Stimulated activated CD4-positive, alpha-beta T cell treated with anti-CD3 and anti-CD28 coated beads, Interleukin-1b, Interleukin-23, amount 100 ng/mL, for 24 hours (primary cell): ENCODE data around the gene RNF123.

Experiments
- DNase-seq, 4 experiments: peaks; one replicate each; pipeline ENCODE4 v3.0.0-alpha.2; 2020; ENCODE audit warnings: low read depth in 4 of 4, low spot score in 1 of 4

The RNF123 gene

GRCh38 chr3:49689046-49689907, at the start of gene RNF123, which contains the start of gene MST1:
Gene RNF123 (plus strand): TSS chr3:49689557. CDS start chr3:49691166, 1,609 bp downstream.
Gene MST1 (minus strand): TSS chr3:49689474. CDS start chr3:49688691, 783 bp downstream.
- DNase-seq = peak; percentile 85 to 89 (median 88)

GRCh38 chr3:49641292-49641691, 48.1 kb upstream of the RNF123 start:
- no peak for DNase-seq

- no peak for DNase-seq
Observed at GRCh38 chr3:49641921-49642707, 47.2 kb upstream of the RNF123 start.

GRCh38 chr3:49642708-49643145, 46.6 kb upstream of the RNF123 start:
- DNase-seq = no peak

GRCh38 chr3:49644684-49645083, 44.7 kb upstream of the RNF123 start:
- no peak for DNase-seq

GRCh38 chr3:49646236-49646635, 43.1 kb upstream of the RNF123 start:
- no peak for DNase-seq

GRCh38 chr3:49647741-49648140, 41.6 kb upstream of the RNF123 start:
- DNase-seq = no peak

GRCh38 chr3:49648354-49649019, 40.9 kb upstream of the RNF123 start:
- DNase-seq = no peak

- no peak for DNase-seq
Observed at GRCh38 chr3:49649576-49649975, 39.8 kb upstream of the RNF123 start.

GRCh38 chr3:49650177-49650576, 39.2 kb upstream of the RNF123 start:
- no peak for DNase-seq

GRCh38 chr3:49650637-49651036, 38.7 kb upstream of the RNF123 start:
- no peak for DNase-seq

GRCh38 chr3:49652218-49652902, 37.0 kb upstream of the RNF123 start:
- no peak for DNase-seq

- DNase-seq = no peak
Observed at GRCh38 chr3:49652903-49653415, 36.4 kb upstream of the RNF123 start.

- no peak for DNase-seq
Observed at GRCh38 chr3:49653621-49654020, 35.7 kb upstream of the RNF123 start.

GRCh38 chr3:49654176-49654825, 35.1 kb upstream of the RNF123 start:
- no peak for DNase-seq

- no peak for DNase-seq
Observed at GRCh38 chr3:49654955-49655556, 34.3 kb upstream of the RNF123 start.

- DNase-seq = no peak
Observed at GRCh38 chr3:49655731-49656285, 33.5 kb upstream of the RNF123 start.

GRCh38 chr3:49656541-49657112, 32.7 kb upstream of the RNF123 start:
- DNase-seq = no peak
